ENCODE measurements around the gene HMG20A.

- TF ChIP-seq CTCF (IDR thresholded peaks at IDR 0.05) (no peak), POLR2A (IDR thresholded peaks at IDR 0.05) (no peak)
Measured at GRCh38 chr15:77528968-77529319, 108.3 kb downstream of the HMG20A start.

Data from Peyer's patch (tissue), 4 donors.